ENCODE data around the gene NFASC.

DNA sequence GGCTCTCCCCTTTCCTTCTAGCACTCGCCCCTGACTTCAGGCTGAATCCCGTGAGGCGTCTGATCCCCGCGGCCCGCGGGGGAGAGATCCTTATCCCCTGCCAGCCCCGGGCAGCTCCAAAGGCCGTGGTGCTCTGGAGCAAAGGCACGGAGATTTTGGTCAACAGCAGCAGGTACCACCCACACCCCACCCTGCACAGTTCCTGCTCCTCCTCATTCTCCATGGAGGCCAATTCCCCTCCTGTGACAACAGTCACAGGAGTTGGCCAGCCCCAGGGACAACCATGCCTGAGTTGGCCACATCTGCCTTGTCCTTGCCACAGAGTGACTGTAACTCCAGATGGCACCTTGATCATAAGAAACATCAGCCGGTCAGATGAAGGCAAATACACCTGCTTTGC is 193.6 kb downstream of the NFASC start:
- TF ChIP-seq POLR2A (IDR thresholded peaks at IDR 0.05; ENCODE audit: low read depth, low read length) (no peak), EZH2 (IDR thresholded peaks at IDR 0.05; ENCODE audit: borderline replicate concordance, low read depth, low read length, severe bottlenecking) (no peak), POLR2AphosphoS5 (IDR thresholded peaks at IDR 0.05; ENCODE audit: insufficient read depth, low read depth, low read length) (no peak), MYC (IDR thresholded peaks at IDR 0.05; ENCODE audit: low read depth, low read length) (no peak), JUN (IDR thresholded peaks at IDR 0.05; ENCODE audit: borderline replicate concordance, insufficient read depth, insufficient read length, low read depth) (no peak), FOS (IDR thresholded peaks at IDR 0.05; ENCODE audit: borderline replicate concordance, insufficient read depth, low read length) (no peak), GATA2 (IDR thresholded peaks at IDR 0.05; ENCODE audit: insufficient read depth, insufficient read length, low read depth, low read length) (no peak)
- TF ChIP-seq, protein P1, sequence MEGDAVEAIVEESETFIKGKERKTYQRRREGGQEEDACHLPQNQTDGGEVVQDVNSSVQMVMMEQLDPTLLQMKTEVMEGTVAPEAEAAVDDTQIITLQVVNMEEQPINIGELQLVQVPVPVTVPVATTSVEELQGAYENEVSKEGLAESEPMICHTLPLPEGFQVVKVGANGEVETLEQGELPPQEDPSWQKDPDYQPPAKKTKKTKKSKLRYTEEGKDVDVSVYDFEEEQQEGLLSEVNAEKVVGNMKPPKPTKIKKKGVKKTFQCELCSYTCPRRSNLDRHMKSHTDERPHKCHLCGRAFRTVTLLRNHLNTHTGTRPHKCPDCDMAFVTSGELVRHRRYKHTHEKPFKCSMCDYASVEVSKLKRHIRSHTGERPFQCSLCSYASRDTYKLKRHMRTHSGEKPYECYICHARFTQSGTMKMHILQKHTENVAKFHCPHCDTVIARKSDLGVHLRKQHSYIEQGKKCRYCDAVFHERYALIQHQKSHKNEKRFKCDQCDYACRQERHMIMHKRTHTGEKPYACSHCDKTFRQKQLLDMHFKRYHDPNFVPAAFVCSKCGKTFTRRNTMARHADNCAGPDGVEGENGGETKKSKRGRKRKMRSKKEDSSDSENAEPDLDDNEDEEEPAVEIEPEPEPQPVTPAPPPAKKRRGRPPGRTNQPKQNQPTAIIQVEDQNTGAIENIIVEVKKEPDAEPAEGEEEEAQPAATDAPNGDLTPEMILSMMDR (IDR thresholded peaks at IDR 0.05; ENCODE audit: extremely low read depth in 1 of 2, insufficient read depth in 1 of 2, low read depth in 1 of 2, low read length in 2 of 2): no peak
- TF ChIP-seq, protein P2, sequence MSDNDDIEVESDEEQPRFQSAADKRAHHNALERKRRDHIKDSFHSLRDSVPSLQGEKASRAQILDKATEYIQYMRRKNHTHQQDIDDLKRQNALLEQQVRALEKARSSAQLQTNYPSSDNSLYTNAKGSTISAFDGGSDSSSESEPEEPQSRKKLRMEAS (IDR thresholded peaks at IDR 0.05; ENCODE audit: insufficient read depth, insufficient read length): no peak
